Activated CD8-positive, alpha-beta T cell treated with anti-CD3 and anti-CD28 coated beads, Interleukin-2, amount 10 ng/mL, durations not matched to agents 7 days and 5 days (primary cell): ENCODE results near the gene IFIT1B. TPM values are rescaled to one million over a fixed set of nuclear protein-coding genes. Genes with fewer than 3 reads are reported as not detected.
A peak's percentile ranks its signal among the peaks of the same experiment; 100 is the strongest.

Source experiments
- ATAC-seq: fragments of 150-1000 bp; cut with Tn5 transposase; one replicate; pipeline ENCODE4 v1.10.0; 2021; ENCODE audit warnings: moderate library complexity
- CTCF ChIA-PET: fragments of 350-600 bp; sonication (Branson Sonifier 250); formaldehyde crosslinking; loops from one replicate; lab custom pipeline; 2021; ENCODE audit warnings: antibody characterized with exemption; lab: Charles Lee
- POLR2A ChIA-PET: fragments of 350-600 bp; sonication (Branson Sonifier 250); formaldehyde crosslinking; loops from one replicate; lab custom pipeline; 2021; ENCODE audit warnings: antibody characterized with exemption; lab: Charles Lee
- DNase-seq: peaks from one replicate; pipeline ENCODE4 v3.0.0-alpha.2; 2020
- H3K27ac Mint-ChIP-seq: one replicate; pipeline ENCODE4 v1.8.0; 2021; ENCODE audit warnings: mild to moderate bottlenecking, mixed read lengths
- H3K27me3 Mint-ChIP-seq: one replicate; pipeline ENCODE4 v1.8.0; 2021; ENCODE audit warnings: low read depth, mixed read lengths
- H3K36me3 Mint-ChIP-seq: one replicate; pipeline ENCODE4 v1.8.0; 2021; ENCODE audit warnings: low read depth, mixed read lengths
- H3K4me1 Mint-ChIP-seq: one replicate; pipeline ENCODE4 v1.8.0; 2021; ENCODE audit warnings: low read depth, mixed read lengths
- H3K4me3 Mint-ChIP-seq: one replicate; pipeline ENCODE4 v1.8.0; 2021; ENCODE audit warnings: mild to moderate bottlenecking, mixed read lengths
- H3K9me3 Mint-ChIP-seq: one replicate; pipeline ENCODE4 v1.8.0; 2022; ENCODE audit warnings: mixed read lengths; ENCODE audit not compliant: insufficient read depth
- total RNA-seq, 2 experiments: library from RNA; stranded (reverse); gene quantifications; one replicate each; pipeline ENCODE4 v1.2.3, GENCODE V29; 2021

IFIT1B gene
- total RNA-seq, 2 experiments from 2014 or later, result not detected

DNA sequence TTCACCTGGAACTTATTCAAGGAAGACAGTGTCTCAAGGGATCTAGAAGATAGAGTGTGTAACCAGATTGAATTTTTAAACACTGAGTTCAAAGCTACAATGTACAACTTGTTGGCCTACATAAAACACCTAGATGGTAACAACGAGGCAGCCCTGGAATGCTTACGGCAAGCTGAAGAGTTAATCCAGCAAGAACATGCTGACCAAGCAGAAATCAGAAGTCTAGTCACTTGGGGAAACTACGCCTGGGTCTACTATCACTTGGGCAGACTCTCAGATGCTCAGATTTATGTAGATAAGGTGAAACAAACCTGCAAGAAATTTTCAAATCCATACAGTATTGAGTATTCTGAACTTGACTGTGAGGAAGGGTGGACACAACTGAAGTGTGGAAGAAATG, 39.1 kb upstream of the IFIT1B start:
- peaks cover 84% of the 10 kb centered on the region for H3K36me3 Mint-ChIP-seq
- POLR2A ChIA-PET, result interaction anchor here (1.2 kb wide), 2 partner anchors 39 to 54 kb away, joined by 3 to 5 read pairs; partner anchors contain the start of gene IFIT1B
- DNase-seq, result no peak
- H3K9me3 Mint-ChIP-seq, result no peaks in the 10 kb centered on the region
- H3K27me3 Mint-ChIP-seq, result peaks cover 6% of the 10 kb centered on the region
- no peak for ATAC-seq
- H3K4me1 Mint-ChIP-seq, result peaks cover 45% of the 10 kb centered on the region
- CTCF ChIA-PET, result interaction anchor here (1.1 to 2.3 kb wide), 3 partner anchors 31 to 121 kb away, joined by 3 to 16 read pairs (median 6); no protein-coding TSS in a partner anchor
- no peak overlapping the region for H3K27ac Mint-ChIP-seq
- no peak overlapping the region for H3K4me3 Mint-ChIP-seq

DNA sequence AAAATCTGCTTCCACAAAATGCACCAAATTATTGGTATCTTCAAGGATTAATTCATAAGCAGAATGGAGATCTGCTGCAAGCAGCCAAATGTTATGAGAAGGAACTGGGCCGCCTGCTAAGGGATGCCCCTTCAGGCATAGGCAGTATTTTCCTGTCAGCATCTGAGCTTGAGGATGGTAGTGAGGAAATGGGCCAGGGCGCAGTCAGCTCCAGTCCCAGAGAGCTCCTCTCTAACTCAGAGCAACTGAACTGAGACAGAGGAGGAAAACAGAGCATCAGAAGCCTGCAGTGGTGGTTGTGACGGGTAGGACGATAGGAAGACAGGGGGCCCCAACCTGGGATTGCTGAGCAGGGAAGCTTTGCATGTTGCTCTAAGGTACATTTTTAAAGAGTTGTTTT, 38.0 kb upstream of the IFIT1B start:
- Mint-ChIP-seq H3K27ac (no peak overlapping the region), H3K36me3 (peaks cover 81% of the 10 kb centered on the region), H3K4me1 (peaks cover 38% of the 10 kb centered on the region), H3K4me3 (no peak overlapping the region), H3K9me3 (no peaks in the 10 kb centered on the region), H3K27me3 (peaks cover 5% of the 10 kb centered on the region)
- CTCF ChIA-PET, result interaction anchor here (0.9 to 1.7 kb wide), 3 partner anchors 24 to 49 kb away, joined by 3 to 6 read pairs (median 4); no protein-coding TSS in a partner anchor
- POLR2A ChIA-PET, result interaction anchor here (0.9 kb wide), 1 partner anchor 12 kb away, joined by 3 read pairs; no protein-coding TSS in a partner anchor
- no peak for ATAC-seq
- DNase-seq, result no peak

- Mint-ChIP-seq H3K4me3 (no peak overlapping the region), H3K9me3 (no peaks in the 10 kb centered on the region), H3K27ac (no peak overlapping the region), H3K36me3 (peaks cover 64% of the 10 kb centered on the region), H3K4me1 (peaks cover 21% of the 10 kb centered on the region), H3K27me3 (peaks cover 3% of the 10 kb centered on the region)
- no peak for ATAC-seq
- no peak for DNase-seq
- POLR2A ChIA-PET, result interaction anchor here (0.6 to 0.7 kb wide), 4 partner anchors 9 to 71 kb away, joined by 3 read pairs; no protein-coding TSS in a partner anchor
- CTCF ChIA-PET, result interaction anchor here (3.1 kb wide), 1 partner anchor 28 kb away, joined by 9 read pairs; no protein-coding TSS in a partner anchor
Measured at GRCh38 chr10:89341649-89342048, 36.2 kb upstream of the IFIT1B start.

GRCh38 chr10:89342206-89342958, 35.5 kb upstream of the IFIT1B start:
- ChIA-PET CTCF (interaction anchor here (3.1 kb wide), 1 partner anchor 27 kb away, joined by 9 read pairs; no protein-coding TSS in a partner anchor), POLR2A (interaction anchor here (0.7 kb wide), 1 partner anchor 70 kb away, joined by 3 read pairs; no protein-coding TSS in a partner anchor)
- Mint-ChIP-seq H3K27ac (no peak overlapping the region), H3K36me3 (peaks cover 58% of the 10 kb centered on the region), H3K27me3 (peaks cover 3% of the 10 kb centered on the region), H3K9me3 (no peaks in the 10 kb centered on the region), H3K4me1 (peaks cover 15% of the 10 kb centered on the region), H3K4me3 (no peak overlapping the region)
- DNase-seq (no peak), ATAC-seq (no peak)

GRCh38 chr10:89343089-89343767, 34.6 kb upstream of the IFIT1B start:
- Mint-ChIP-seq H3K36me3 (peaks cover 51% of the 10 kb centered on the region), H3K27ac (no peak overlapping the region), H3K27me3 (peaks cover 3% of the 10 kb centered on the region), H3K4me3 (no peak overlapping the region), H3K4me1 (peaks cover 10% of the 10 kb centered on the region), H3K9me3 (no peaks in the 10 kb centered on the region)
- ChIA-PET POLR2A (interaction anchor here (1.0 kb wide), 1 partner anchor 49 kb away, joined by 3 read pairs; the partner anchor contains the start of gene IFIT1), CTCF (interaction anchor here (3.1 kb wide), 1 partner anchor 26 kb away, joined by 9 read pairs; no protein-coding TSS in a partner anchor)
- ATAC-seq (peak; percentile 23), DNase-seq (no peak)

- ChIA-PET POLR2A (interaction anchor here (1.0 kb wide), 1 partner anchor 48 kb away, joined by 3 read pairs; the partner anchor contains the start of gene IFIT1), CTCF (interaction anchor here (3.1 kb wide), 1 partner anchor 25 kb away, joined by 9 read pairs; no protein-coding TSS in a partner anchor)
- DNase-seq (no peak), ATAC-seq (no peak)
- H3K4me3 Mint-ChIP-seq, result no peak overlapping the region
- no peaks in the 10 kb centered on the region for H3K9me3 Mint-ChIP-seq
- no peak overlapping the region for H3K27ac Mint-ChIP-seq
- H3K36me3 Mint-ChIP-seq, result peaks cover 42% of the 10 kb centered on the region
- H3K4me1 Mint-ChIP-seq, result peaks cover 3% of the 10 kb centered on the region
- H3K27me3 Mint-ChIP-seq, result peaks cover 3% of the 10 kb centered on the region
Measured at GRCh38 chr10:89344156-89344555, 33.7 kb upstream of the IFIT1B start.

GRCh38 chr10:89345367-89346000, 32.4 kb upstream of the IFIT1B start:
- Mint-ChIP-seq H3K27ac (no peak overlapping the region), H3K9me3 (no peaks in the 10 kb centered on the region), H3K27me3 (peaks cover 10% of the 10 kb centered on the region), H3K4me3 (no peak overlapping the region), H3K36me3 (peaks cover 29% of the 10 kb centered on the region), H3K4me1 (peaks cover under 1% of the 10 kb centered on the region)
- ATAC-seq (no peak), DNase-seq (no peak)
- CTCF ChIA-PET, result interaction anchor here (0.6 to 1.5 kb wide), 3 partner anchors 18 to 909 kb away, joined by 3 to 6 read pairs (median 3); no protein-coding TSS in a partner anchor
- POLR2A ChIA-PET, result no interaction called here

DNA sequence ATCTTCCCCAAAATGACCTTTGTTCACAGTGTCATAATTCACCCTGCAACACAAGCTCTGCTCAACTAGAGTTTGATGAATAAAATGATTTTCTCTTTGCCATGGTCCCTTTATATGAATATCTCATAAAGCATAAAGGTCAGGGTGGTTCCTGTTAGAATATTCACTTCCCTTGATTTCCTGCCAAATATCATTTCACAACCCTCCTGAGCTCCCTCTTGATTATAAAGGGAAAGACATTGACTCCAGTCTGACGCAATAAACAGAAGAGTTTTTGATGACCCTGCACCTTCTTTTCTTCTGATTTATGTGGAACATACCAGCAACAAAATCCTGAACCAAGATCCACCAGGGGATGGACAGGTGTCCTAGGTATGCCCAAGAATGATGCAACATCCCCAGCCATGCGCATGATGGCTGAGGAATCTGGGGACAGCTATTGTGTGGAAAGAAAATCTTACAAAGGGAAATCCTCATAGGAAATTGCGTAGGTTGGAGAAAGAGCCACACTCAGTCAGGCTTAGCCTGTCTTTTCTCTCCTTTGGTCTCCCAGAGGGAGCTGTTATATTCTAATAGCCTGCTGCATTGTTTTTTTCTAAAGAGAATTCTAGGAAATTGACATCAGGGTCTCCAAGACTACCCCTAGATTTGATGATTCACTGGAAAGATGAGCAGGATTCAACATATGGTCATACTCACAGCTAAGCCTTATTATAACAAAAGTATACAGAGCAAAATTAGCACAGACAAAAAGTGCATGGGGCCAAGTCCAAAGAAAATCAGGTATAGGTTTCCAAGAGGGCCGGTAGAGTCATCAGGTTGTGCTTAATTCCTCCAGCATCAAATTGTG, 31.2 kb upstream of the IFIT1B start:
- no peak overlapping the region for H3K27ac Mint-ChIP-seq
- H3K27me3 Mint-ChIP-seq, result peaks cover 10% of the 10 kb centered on the region
- no peak for DNase-seq
- H3K36me3 Mint-ChIP-seq, result peaks cover 21% of the 10 kb centered on the region
- POLR2A ChIA-PET, result no interaction called here
- H3K4me3 Mint-ChIP-seq, result no peak overlapping the region
- peaks cover 12% of the 10 kb centered on the region for H3K4me1 Mint-ChIP-seq
- no peak for ATAC-seq
- CTCF ChIA-PET, result interaction anchor here (1.0 to 1.5 kb wide), 2 partner anchors 17 to 23 kb away, joined by 3 to 6 read pairs; no protein-coding TSS in a partner anchor
- no peaks in the 10 kb centered on the region for H3K9me3 Mint-ChIP-seq

- POLR2A ChIA-PET, result no interaction called here
- DNase-seq, result no peak
Measured at GRCh38 chr10:89347701-89348457, 30.0 kb upstream of the IFIT1B start.

DNA sequence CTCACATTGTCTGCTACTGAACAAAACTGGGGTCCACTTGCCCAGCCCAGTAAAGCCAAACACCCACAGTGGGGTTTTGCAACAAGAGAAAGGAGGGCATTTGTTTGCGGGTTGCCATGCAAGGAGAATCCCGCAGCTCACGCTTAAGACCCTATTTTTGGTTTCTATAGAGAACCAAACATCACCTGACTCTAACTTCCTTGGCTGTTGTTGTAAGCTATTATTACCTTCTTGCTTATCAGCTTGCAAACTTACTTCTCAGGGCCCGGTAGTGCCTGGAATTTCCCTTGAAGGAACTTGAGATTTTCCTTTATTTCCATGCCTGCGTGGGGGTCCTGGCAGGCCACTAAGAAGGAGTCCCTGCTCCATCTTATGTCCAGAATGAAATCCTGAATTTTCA, 29.4 kb upstream of the IFIT1B start:
- peaks cover 19% of the 10 kb centered on the region for H3K4me1 Mint-ChIP-seq
- H3K36me3 Mint-ChIP-seq, result peaks cover 4% of the 10 kb centered on the region
- H3K27ac Mint-ChIP-seq, result no peak overlapping the region
- no peaks in the 10 kb centered on the region for H3K9me3 Mint-ChIP-seq
- POLR2A ChIA-PET, result interaction anchor here (0.6 kb wide), 1 partner anchor 16 kb away, joined by 3 read pairs; no protein-coding TSS in a partner anchor
- ATAC-seq, result no peak
- no peak for DNase-seq
- CTCF ChIA-PET, result no interaction called here
- H3K4me3 Mint-ChIP-seq, result no peak overlapping the region
- H3K27me3 Mint-ChIP-seq, result peaks cover 17% of the 10 kb centered on the region

More at GRCh38 chr10:89347701-89348457, 30.0 kb upstream of the IFIT1B start:
- no peak overlapping the region for H3K4me3 Mint-ChIP-seq
- H3K36me3 Mint-ChIP-seq, result peaks cover 10% of the 10 kb centered on the region
- no peak overlapping the region for H3K27ac Mint-ChIP-seq
- H3K27me3 Mint-ChIP-seq, result peaks cover 12% of the 10 kb centered on the region
- H3K9me3 Mint-ChIP-seq, result no peaks in the 10 kb centered on the region
- H3K4me1 Mint-ChIP-seq, result peaks cover 19% of the 10 kb centered on the region
- ATAC-seq, result no peak
- CTCF ChIA-PET, result no interaction called here
